ENCODE data around the gene HOXA3. TPM values are rescaled to one million over a fixed set of nuclear protein-coding genes. Genes with fewer than 3 reads are reported as not detected.
A peak's percentile ranks its signal among the peaks of the same experiment; 100 is the strongest.

HOXA3 gene
- total RNA-seq, 1 donor from 2014 or later = not detected

- H3K27ac ChIP-seq (ENCODE audit: low read depth, low read length) = no peak overlapping the region
- H2AFZ ChIP-seq (ENCODE audit: low read depth, low read length) = no peak overlapping the region
- H3K79me2 ChIP-seq (ENCODE audit: insufficient read depth, low read length) = no peaks in the 10 kb centered on the region
- no peak overlapping the region for H3K4me3 ChIP-seq (ENCODE audit: insufficient read depth, low read depth, low read length)
- H3K4me2 ChIP-seq (ENCODE audit: low read length) = no peak overlapping the region
- H3K9me3 ChIP-seq (ENCODE audit: insufficient read depth, low read depth, low read length) = no peaks in the 10 kb centered on the region
- Mint-ChIP-seq H3K4me1 (ENCODE audit: low read depth, unreplicated experiment) (no peaks in the 10 kb centered on the region), H3K9me3 (ENCODE audit: unreplicated experiment) (no peaks in the 10 kb centered on the region), H3K27ac (ENCODE audit: unreplicated experiment) (no peak overlapping the region), H3K27me3 (ENCODE audit: low read depth, unreplicated experiment) (peaks cover 14% of the 10 kb centered on the region), H3K36me3 (ENCODE audit: low read depth, unreplicated experiment) (no peaks in the 10 kb centered on the region), H3K4me3 (ENCODE audit: unreplicated experiment) (no peak overlapping the region)
- DNase-seq (ENCODE audit: low read depth) = no peak
- H3K36me3 ChIP-seq (ENCODE audit: insufficient read depth, low read length) = no peaks in the 10 kb centered on the region
- H3K27me3 ChIP-seq (ENCODE audit: insufficient read depth, low read length) = no peaks in the 10 kb centered on the region
- H4K20me1 ChIP-seq (ENCODE audit: insufficient read depth, low read length) = no peaks in the 10 kb centered on the region
- peaks cover 4% of the 10 kb centered on the region for H3K4me1 ChIP-seq (ENCODE audit: insufficient read depth, low read length)
- TF ChIP-seq EZH2 (IDR thresholded peaks at IDR 0.05; ENCODE audit: insufficient read depth, low read length) = no peak
- no peak for TF ChIP-seq CTCF (IDR thresholded peaks at IDR 0.05; ENCODE audit: insufficient read depth, low read depth, low read length)
- no peak overlapping the region for H3K9ac ChIP-seq (ENCODE audit: low read length)
- no peak for FAIRE-seq
Measured at GRCh38 chr7:27068259-27068658, 84.1 kb downstream of the HOXA3 start.

- TF ChIP-seq EZH2 (IDR thresholded peaks at IDR 0.05; ENCODE audit: insufficient read depth, low read length) = no peak
- TF ChIP-seq CTCF (IDR thresholded peaks at IDR 0.05; ENCODE audit: insufficient read depth, low read depth, low read length) = no peak
- Mint-ChIP-seq H3K36me3 (ENCODE audit: low read depth, unreplicated experiment) (no peaks in the 10 kb centered on the region), H3K27me3 (ENCODE audit: low read depth, unreplicated experiment) (peaks cover 14% of the 10 kb centered on the region), H3K27ac (ENCODE audit: unreplicated experiment) (no peak overlapping the region), H3K4me3 (ENCODE audit: unreplicated experiment) (no peak overlapping the region), H3K4me1 (ENCODE audit: low read depth, unreplicated experiment) (no peaks in the 10 kb centered on the region), H3K9me3 (ENCODE audit: unreplicated experiment) (no peaks in the 10 kb centered on the region)
- Histone ChIP-seq H3K4me2 (ENCODE audit: low read length) (no peak overlapping the region), H3K27ac (ENCODE audit: low read depth, low read length) (no peak overlapping the region), H4K20me1 (ENCODE audit: insufficient read depth, low read length) (no peaks in the 10 kb centered on the region), H3K27me3 (ENCODE audit: insufficient read depth, low read length) (no peaks in the 10 kb centered on the region), H3K9ac (ENCODE audit: low read length) (no peak overlapping the region), H3K4me3 (ENCODE audit: insufficient read depth, low read depth, low read length) (no peak overlapping the region), H3K4me1 (ENCODE audit: insufficient read depth, low read length) (peaks cover 4% of the 10 kb centered on the region), H3K36me3 (ENCODE audit: insufficient read depth, low read length) (no peaks in the 10 kb centered on the region), H2AFZ (ENCODE audit: low read depth, low read length) (no peak overlapping the region), H3K79me2 (ENCODE audit: insufficient read depth, low read length) (no peaks in the 10 kb centered on the region), H3K9me3 (ENCODE audit: insufficient read depth, low read depth, low read length) (no peaks in the 10 kb centered on the region)
- FAIRE-seq (no peak), DNase-seq (ENCODE audit: low read depth) (peak; percentile 88)
Measured at GRCh38 chr7:27066148-27066547, 86.2 kb downstream of the HOXA3 start.

GRCh38 chr7:27065709-27066108 is 86.7 kb downstream of the HOXA3 start:
- H3K9me3 Mint-ChIP-seq (ENCODE audit: unreplicated experiment) = no peaks in the 10 kb centered on the region
- Histone ChIP-seq H3K27me3 (ENCODE audit: insufficient read depth, low read length) (no peaks in the 10 kb centered on the region), H4K20me1 (ENCODE audit: insufficient read depth, low read length) (no peaks in the 10 kb centered on the region), H3K4me1 (ENCODE audit: insufficient read depth, low read length) (peaks cover 4% of the 10 kb centered on the region), H3K36me3 (ENCODE audit: insufficient read depth, low read length) (no peaks in the 10 kb centered on the region), H2AFZ (ENCODE audit: low read depth, low read length) (no peak overlapping the region), H3K27ac (ENCODE audit: low read depth, low read length) (no peak overlapping the region), H3K4me3 (ENCODE audit: insufficient read depth, low read depth, low read length) (no peak overlapping the region), H3K79me2 (ENCODE audit: insufficient read depth, low read length) (no peaks in the 10 kb centered on the region), H3K9me3 (ENCODE audit: insufficient read depth, low read depth, low read length) (no peaks in the 10 kb centered on the region), H3K9ac (ENCODE audit: low read length) (no peak overlapping the region), H3K4me2 (ENCODE audit: low read length) (no peak overlapping the region)
- no peak overlapping the region for H3K27ac Mint-ChIP-seq (ENCODE audit: unreplicated experiment)
- peaks cover 14% of the 10 kb centered on the region for H3K27me3 Mint-ChIP-seq (ENCODE audit: low read depth, unreplicated experiment)
- DNase-seq (ENCODE audit: low read depth) = no peak
- H3K36me3 Mint-ChIP-seq (ENCODE audit: low read depth, unreplicated experiment) = no peaks in the 10 kb centered on the region
- FAIRE-seq = no peak
- TF ChIP-seq CTCF (IDR thresholded peaks at IDR 0.05; ENCODE audit: insufficient read depth, low read depth, low read length) (no peak), EZH2 (IDR thresholded peaks at IDR 0.05; ENCODE audit: insufficient read depth, low read length) (no peak)
- no peak overlapping the region for H3K4me3 Mint-ChIP-seq (ENCODE audit: unreplicated experiment)
- no peaks in the 10 kb centered on the region for H3K4me1 Mint-ChIP-seq (ENCODE audit: low read depth, unreplicated experiment)
